ENCODE results near the gene EPN1.

Gene EPN1

GRCh38 chr19:55672418-55672817, 2.6 kb upstream of the EPN1 start:
- peaks cover 19% of the 10 kb centered on the region for H3K4me1 ChIP-seq
- H3K4me3 ChIP-seq (ENCODE audit: low read depth, low read length): no peak overlapping the region
- no peak overlapping the region for H3K27ac ChIP-seq
- H2AFZ ChIP-seq: no peak overlapping the region
- H3K27me3 ChIP-seq (ENCODE audit: control insufficient read depth, insufficient read depth, low read length): no peaks in the 10 kb centered on the region
- peaks cover 42% of the 10 kb centered on the region for H3K79me2 ChIP-seq
- H3K4me2 ChIP-seq (ENCODE audit: low read length): no peak overlapping the region
- no peak for TF ChIP-seq CTCF (IDR thresholded peaks at IDR 0.05)
- no peaks in the 10 kb centered on the region for H3K36me3 ChIP-seq (ENCODE audit: control insufficient read depth, insufficient read depth, low read length)
- no peaks in the 10 kb centered on the region for H3K9me3 ChIP-seq (ENCODE audit: control insufficient read depth, low read length)
- no peak overlapping the region for H3K9ac ChIP-seq

- Histone ChIP-seq H3K4me1 (peaks cover 25% of the 10 kb centered on the region), H3K27ac (no peak overlapping the region), H3K4me3 (ENCODE audit: low read depth, low read length) (no peak overlapping the region), H3K9ac (no peak overlapping the region), H2AFZ (no peak overlapping the region), H3K36me3 (ENCODE audit: control insufficient read depth, insufficient read depth, low read length) (no peaks in the 10 kb centered on the region), H3K27me3 (ENCODE audit: control insufficient read depth, insufficient read depth, low read length) (no peaks in the 10 kb centered on the region), H3K79me2 (peaks cover 32% of the 10 kb centered on the region), H3K4me2 (ENCODE audit: low read length) (no peak overlapping the region), H3K9me3 (ENCODE audit: control insufficient read depth, low read length) (no peaks in the 10 kb centered on the region)
- no peak for TF ChIP-seq CTCF (IDR thresholded peaks at IDR 0.05)
Observed at GRCh38 chr19:55673465-55673864, 1.6 kb upstream of the EPN1 start.

GRCh38 chr19:55673889-55674288, 1.1 kb upstream of the EPN1 start:
- H3K4me1 ChIP-seq: peaks cover 27% of the 10 kb centered on the region
- no peak for TF ChIP-seq CTCF (IDR thresholded peaks at IDR 0.05)
- no peak overlapping the region for H3K4me3 ChIP-seq (ENCODE audit: low read depth, low read length)
- H3K27me3 ChIP-seq (ENCODE audit: control insufficient read depth, insufficient read depth, low read length): no peaks in the 10 kb centered on the region
- H3K79me2 ChIP-seq: peaks cover 28% of the 10 kb centered on the region
- H3K9ac ChIP-seq: no peak overlapping the region
- H3K36me3 ChIP-seq (ENCODE audit: control insufficient read depth, insufficient read depth, low read length): no peaks in the 10 kb centered on the region
- no peak overlapping the region for H3K4me2 ChIP-seq (ENCODE audit: low read length)
- no peak overlapping the region for H3K27ac ChIP-seq
- no peak overlapping the region for H2AFZ ChIP-seq
- H3K9me3 ChIP-seq (ENCODE audit: control insufficient read depth, low read length): no peaks in the 10 kb centered on the region

GRCh38 chr19:55674459-55674840, 576 bp upstream of the EPN1 start:
- H3K9me3 ChIP-seq (ENCODE audit: control insufficient read depth, low read length): no peaks in the 10 kb centered on the region
- TF ChIP-seq CTCF (IDR thresholded peaks at IDR 0.05): no peak
- peak overlapping the region; percentile 59 for H2AFZ ChIP-seq
- peak overlapping the region; percentile 68 for H3K27ac ChIP-seq
- H3K36me3 ChIP-seq (ENCODE audit: control insufficient read depth, insufficient read depth, low read length): no peaks in the 10 kb centered on the region
- peaks cover 33% of the 10 kb centered on the region for H3K4me1 ChIP-seq
- no peaks in the 10 kb centered on the region for H3K27me3 ChIP-seq (ENCODE audit: control insufficient read depth, insufficient read depth, low read length)
- peak overlapping the region; percentile 58 for H3K4me3 ChIP-seq (ENCODE audit: low read depth, low read length)
- peaks cover 29% of the 10 kb centered on the region for H3K79me2 ChIP-seq
- peak overlapping the region; percentile 69 for H3K4me2 ChIP-seq (ENCODE audit: low read length)
- no peak overlapping the region for H3K9ac ChIP-seq

- H3K36me3 ChIP-seq (ENCODE audit: control insufficient read depth, insufficient read depth, low read length): no peaks in the 10 kb centered on the region
- H3K4me2 ChIP-seq (ENCODE audit: low read length): peak overlapping the region; percentile 89
- no peaks in the 10 kb centered on the region for H3K9me3 ChIP-seq (ENCODE audit: control insufficient read depth, low read length)
- H3K4me1 ChIP-seq: peaks cover 39% of the 10 kb centered on the region
- peak overlapping the region; percentile 79 for H3K4me3 ChIP-seq (ENCODE audit: low read depth, low read length)
- peak overlapping the region; percentile 19 for H2AFZ ChIP-seq
- H3K9ac ChIP-seq: peak overlapping the region; percentile 31
- TF ChIP-seq CTCF (IDR thresholded peaks at IDR 0.05): no peak
- no peaks in the 10 kb centered on the region for H3K27me3 ChIP-seq (ENCODE audit: control insufficient read depth, insufficient read depth, low read length)
- peaks cover 33% of the 10 kb centered on the region for H3K79me2 ChIP-seq
- H3K27ac ChIP-seq: peak overlapping the region; percentile 68
Observed at GRCh38 chr19:55675661-55676354, 782 bp downstream of the EPN1 start.

Measured in parathyroid adenoma (tissue), 2 donors.